ENCODE data around the gene TRIM29. TPM values are rescaled to one million over a fixed set of nuclear protein-coding genes. Genes with fewer than 3 reads are reported as not detected.

The TRIM29 gene
- polyA plus RNA-seq, 3 donors from 2014 or later = not detected

DNA sequence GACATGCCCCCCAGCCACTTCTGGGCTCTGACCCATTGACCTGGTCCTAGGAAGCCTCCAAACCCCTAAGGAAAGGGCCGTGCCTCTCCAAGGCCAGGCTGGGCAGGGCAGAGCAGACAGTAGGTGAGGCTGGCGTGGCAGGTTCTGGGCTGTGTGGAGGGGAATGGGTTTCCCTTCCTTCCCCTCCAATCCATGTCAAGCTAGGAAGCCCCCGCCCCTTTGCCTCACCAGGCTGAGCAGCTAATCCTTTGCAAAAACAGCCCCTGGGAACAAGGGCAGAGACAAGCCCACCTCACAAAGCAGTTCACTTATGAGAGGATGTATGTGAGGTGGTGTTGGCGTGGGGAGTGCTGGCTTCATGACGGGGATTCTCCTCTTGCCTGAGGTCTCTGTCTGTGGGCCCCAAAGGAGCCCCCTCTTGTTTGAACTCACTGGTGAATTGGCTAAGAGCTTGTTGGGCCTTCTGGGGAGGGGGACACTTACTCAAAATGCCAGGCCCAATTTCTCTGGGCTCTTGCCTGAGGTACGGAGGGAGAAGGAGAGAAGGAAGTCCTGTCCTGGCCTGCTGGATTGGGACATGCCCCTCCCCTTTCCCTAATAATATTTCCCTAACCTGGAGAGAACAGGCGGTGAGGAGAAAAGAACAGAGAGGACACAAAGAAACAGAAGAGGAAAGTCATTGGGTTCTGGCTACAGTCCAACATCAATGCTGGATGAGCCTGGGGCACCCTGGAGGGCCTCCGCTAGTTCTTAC lies 1.6 kb upstream of the TRIM29 start:
- no peak for DNase-seq
- no peak overlapping the region for H3K27ac Mint-ChIP-seq
- H3K27me3 Mint-ChIP-seq (ENCODE audit: low read depth in 3 of 3) = peaks cover 2 to 10% (median 7%) of the 10 kb centered on the region in 3 donors
- H3K4me3 Mint-ChIP-seq = no peak overlapping the region
- no peaks in the 10 kb centered on the region for H3K4me1 Mint-ChIP-seq
- no peaks in the 10 kb centered on the region for H3K9me3 Mint-ChIP-seq
- H3K36me3 Mint-ChIP-seq = no peaks in the 10 kb centered on the region

DNA sequence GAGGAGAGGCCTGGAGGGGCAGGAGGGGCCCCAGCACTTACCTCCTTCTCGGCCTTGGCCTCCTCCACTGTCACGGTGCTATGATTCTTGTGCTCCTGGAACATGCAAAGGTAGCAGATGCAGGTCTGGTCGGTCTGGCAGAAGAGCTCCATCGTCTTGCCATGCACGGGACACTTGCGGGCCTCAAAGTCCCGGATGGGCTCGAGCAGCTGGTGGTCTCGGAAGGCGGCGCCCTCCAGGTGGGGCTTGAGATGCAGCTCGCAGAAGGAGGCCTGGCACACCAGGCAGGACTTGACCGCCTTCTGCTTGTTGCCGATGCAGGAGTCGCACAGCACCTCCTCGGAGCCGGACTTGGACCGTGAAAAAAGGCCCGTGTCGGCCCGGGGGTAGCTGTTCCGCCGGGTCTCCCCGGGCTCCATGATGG lies 714 bp downstream of the TRIM29 start:
- no peak overlapping the region for H3K27ac Mint-ChIP-seq
- H3K36me3 Mint-ChIP-seq = no peaks in the 10 kb centered on the region
- no peak overlapping the region for H3K4me3 Mint-ChIP-seq
- H3K4me1 Mint-ChIP-seq = no peaks in the 10 kb centered on the region
- no peak for DNase-seq
- peaks cover 2 to 11% (median 11%) of the 10 kb centered on the region in 3 donors for H3K27me3 Mint-ChIP-seq (ENCODE audit: low read depth in 3 of 3)
- H3K9me3 Mint-ChIP-seq = no peaks in the 10 kb centered on the region

DNA sequence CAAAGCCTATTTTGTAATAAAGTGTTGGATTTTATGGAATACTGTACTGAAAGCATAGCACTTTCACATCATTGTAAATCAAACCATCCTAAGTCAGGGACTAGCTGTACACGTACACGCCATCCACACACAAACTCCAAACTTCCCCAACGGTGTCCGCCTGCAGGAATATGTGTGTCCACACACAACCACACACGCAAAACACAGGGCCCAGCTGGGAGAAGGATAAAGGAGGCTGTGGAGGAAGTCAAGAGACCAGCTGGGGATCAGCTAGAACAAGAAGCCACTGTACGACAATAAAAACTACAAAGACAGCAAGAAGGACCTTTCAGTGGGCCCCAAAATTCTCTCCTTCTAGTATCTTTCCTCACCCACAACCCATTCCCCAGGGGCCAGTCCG lies 1.6 kb downstream of the TRIM29 start:
- Mint-ChIP-seq H3K9me3 (no peaks in the 10 kb centered on the region), H3K4me1 (no peaks in the 10 kb centered on the region), H3K27ac (no peak overlapping the region), H3K36me3 (no peaks in the 10 kb centered on the region), H3K4me3 (no peak overlapping the region), H3K27me3 (ENCODE audit: low read depth in 3 of 3) (peaks cover 2 to 11% (median 11%) of the 10 kb centered on the region in 3 donors)
- no peak for DNase-seq

DNA sequence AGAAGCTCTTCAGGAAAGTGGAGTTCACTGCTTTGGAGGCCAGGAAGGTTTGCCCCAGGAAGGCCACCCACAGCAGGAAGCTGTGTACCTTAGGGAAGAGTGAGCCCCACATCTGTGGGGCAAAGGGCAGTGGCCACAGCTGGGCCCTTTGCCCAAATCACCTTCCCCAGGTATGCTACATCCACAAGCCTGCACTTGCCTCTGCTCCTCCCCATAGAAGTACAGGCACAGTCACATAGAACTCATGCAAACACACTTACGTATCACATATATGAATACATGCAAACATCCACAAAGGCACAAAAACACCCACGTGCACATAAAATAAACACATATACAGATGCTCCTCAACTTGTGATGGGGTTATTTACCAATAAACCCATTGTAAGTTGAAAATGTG lies 2.1 kb downstream of the TRIM29 start:
- Mint-ChIP-seq H3K27ac (no peak overlapping the region), H3K27me3 (ENCODE audit: low read depth in 3 of 3) (peaks cover 2 to 10% (median 7%) of the 10 kb centered on the region in 3 donors), H3K4me1 (no peaks in the 10 kb centered on the region), H3K4me3 (no peak overlapping the region), H3K36me3 (no peaks in the 10 kb centered on the region), H3K9me3 (no peaks in the 10 kb centered on the region)
- DNase-seq = no peak

- Mint-ChIP-seq H3K4me1 (no peaks in the 10 kb centered on the region), H3K9me3 (no peaks in the 10 kb centered on the region), H3K36me3 (no peaks in the 10 kb centered on the region), H3K27me3 (ENCODE audit: low read depth in 3 of 3) (peaks cover 2 to 7% (median 4%) of the 10 kb centered on the region in 3 donors), H3K27ac (no peak overlapping the region), H3K4me3 (no peak overlapping the region)
- DNase-seq = no peak
Measured at GRCh38 chr11:120134931-120135228, 3.0 kb downstream of the TRIM29 start.

- Mint-ChIP-seq H3K36me3 (no peaks in the 10 kb centered on the region), H3K27ac (no peak overlapping the region), H3K4me1 (no peaks in the 10 kb centered on the region), H3K4me3 (no peak overlapping the region), H3K9me3 (no peaks in the 10 kb centered on the region), H3K27me3 (ENCODE audit: low read depth in 3 of 3) (peaks cover 2 to 7% (median 4%) of the 10 kb centered on the region in 3 donors)
- no peak for DNase-seq
Measured at GRCh38 chr11:120134106-120134930, 3.6 kb downstream of the TRIM29 start.

GRCh38 chr11:120133216-120134105 lies 4.5 kb downstream of the TRIM29 start:
- Mint-ChIP-seq H3K4me3 (no peak overlapping the region), H3K27ac (no peak overlapping the region), H3K36me3 (no peaks in the 10 kb centered on the region), H3K9me3 (no peaks in the 10 kb centered on the region), H3K27me3 (ENCODE audit: low read depth in 3 of 3) (peaks cover 2 to 5% (median 4%) of the 10 kb centered on the region in 3 donors), H3K4me1 (no peaks in the 10 kb centered on the region)
- DNase-seq = no peak

GRCh38 chr11:120132645-120133185 lies 5.2 kb downstream of the TRIM29 start:
- Mint-ChIP-seq H3K4me1 (no peaks in the 10 kb centered on the region), H3K27ac (no peak overlapping the region), H3K27me3 (ENCODE audit: low read depth in 3 of 3) (peaks cover 2 to 5% (median 4%) of the 10 kb centered on the region in 3 donors), H3K4me3 (no peak overlapping the region), H3K9me3 (no peaks in the 10 kb centered on the region), H3K36me3 (no peaks in the 10 kb centered on the region)
- DNase-seq = no peak

DNA sequence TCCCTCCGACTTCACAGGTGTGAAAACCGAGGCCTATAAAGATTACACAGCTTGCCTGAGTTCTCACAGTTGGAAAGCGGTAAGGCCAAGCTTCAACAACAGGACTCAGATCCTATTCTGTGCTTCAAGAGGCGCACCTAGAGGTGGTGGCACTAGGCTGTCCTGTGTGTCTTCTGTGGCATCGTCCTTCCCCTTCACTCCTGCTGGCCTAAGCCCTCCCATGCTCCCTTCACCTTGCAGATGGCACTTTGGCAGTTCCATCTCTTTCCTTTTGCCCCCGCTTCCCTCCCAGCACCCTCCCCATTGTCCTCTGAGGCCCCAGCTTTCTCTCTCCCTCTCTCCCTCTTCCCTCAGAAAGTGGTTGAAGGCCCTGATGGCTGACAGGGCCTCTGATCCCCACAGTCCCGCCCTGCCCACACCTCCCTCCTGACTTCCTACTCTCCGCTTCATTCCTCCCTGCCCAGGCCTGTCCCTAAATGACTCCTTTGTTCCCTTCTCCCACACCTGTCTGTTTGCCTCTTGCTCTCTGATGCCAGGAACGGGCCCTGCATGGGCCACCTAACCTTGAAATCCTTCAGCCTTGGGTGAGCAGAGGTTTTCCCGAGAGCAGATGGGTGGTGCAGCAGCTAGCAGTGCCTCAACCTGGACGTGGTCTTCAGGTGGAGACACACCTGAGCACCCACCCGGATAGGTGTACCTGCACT lies 5.8 kb downstream of the TRIM29 start:
- Mint-ChIP-seq H3K27ac (no peak overlapping the region), H3K4me1 (no peaks in the 10 kb centered on the region), H3K4me3 (no peak overlapping the region), H3K27me3 (ENCODE audit: low read depth in 3 of 3) (peaks cover 2 to 5% (median 4%) of the 10 kb centered on the region in 3 donors), H3K36me3 (no peaks in the 10 kb centered on the region), H3K9me3 (no peaks in the 10 kb centered on the region)
- no peak for DNase-seq

DNA sequence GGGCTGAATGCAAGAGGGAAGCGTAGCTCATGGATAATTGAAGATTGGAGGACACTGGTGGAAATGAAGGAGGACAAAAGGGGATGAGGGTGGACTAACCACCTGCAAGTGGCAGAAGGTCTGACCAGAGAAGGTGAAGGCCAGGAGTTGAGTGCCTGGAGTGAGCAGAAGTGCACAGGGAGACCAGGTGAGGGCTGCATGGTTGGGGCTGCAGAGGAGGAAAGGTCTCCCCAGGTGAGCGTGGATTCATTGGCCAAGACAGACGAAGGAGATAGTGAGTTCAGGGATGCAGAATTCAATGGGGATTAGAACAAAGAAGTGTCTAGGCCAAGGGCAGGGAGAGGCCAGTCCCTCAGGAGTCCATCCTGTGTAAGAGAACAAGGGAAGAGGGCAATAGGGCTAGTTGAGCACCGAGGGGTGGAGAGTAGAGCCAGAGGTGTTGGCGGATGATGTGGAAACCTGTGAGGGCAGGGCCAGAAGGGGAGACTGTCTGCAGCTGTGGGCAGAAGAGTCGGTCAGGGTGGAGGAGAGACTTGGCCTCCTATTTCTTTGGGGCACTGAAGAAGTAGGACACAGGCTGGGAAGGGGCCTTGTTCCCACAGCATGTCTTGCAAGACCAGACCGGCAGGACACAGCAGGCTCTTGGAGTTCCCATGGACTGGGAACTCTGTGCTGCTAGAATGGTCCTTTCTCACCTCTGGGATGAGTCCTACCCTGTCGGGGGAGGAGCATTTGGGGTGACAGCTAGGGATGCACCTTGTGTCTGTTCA lies 6.7 kb downstream of the TRIM29 start:
- no peaks in the 10 kb centered on the region for H3K4me1 Mint-ChIP-seq
- no peaks in the 10 kb centered on the region for H3K9me3 Mint-ChIP-seq
- H3K36me3 Mint-ChIP-seq = no peaks in the 10 kb centered on the region
- H3K27me3 Mint-ChIP-seq (ENCODE audit: low read depth in 3 of 3) = peaks cover 0 to 5% (median 2%) of the 10 kb centered on the region in 3 donors
- no peak overlapping the region for H3K4me3 Mint-ChIP-seq
- DNase-seq = no peak
- H3K27ac Mint-ChIP-seq = no peak overlapping the region

DNA sequence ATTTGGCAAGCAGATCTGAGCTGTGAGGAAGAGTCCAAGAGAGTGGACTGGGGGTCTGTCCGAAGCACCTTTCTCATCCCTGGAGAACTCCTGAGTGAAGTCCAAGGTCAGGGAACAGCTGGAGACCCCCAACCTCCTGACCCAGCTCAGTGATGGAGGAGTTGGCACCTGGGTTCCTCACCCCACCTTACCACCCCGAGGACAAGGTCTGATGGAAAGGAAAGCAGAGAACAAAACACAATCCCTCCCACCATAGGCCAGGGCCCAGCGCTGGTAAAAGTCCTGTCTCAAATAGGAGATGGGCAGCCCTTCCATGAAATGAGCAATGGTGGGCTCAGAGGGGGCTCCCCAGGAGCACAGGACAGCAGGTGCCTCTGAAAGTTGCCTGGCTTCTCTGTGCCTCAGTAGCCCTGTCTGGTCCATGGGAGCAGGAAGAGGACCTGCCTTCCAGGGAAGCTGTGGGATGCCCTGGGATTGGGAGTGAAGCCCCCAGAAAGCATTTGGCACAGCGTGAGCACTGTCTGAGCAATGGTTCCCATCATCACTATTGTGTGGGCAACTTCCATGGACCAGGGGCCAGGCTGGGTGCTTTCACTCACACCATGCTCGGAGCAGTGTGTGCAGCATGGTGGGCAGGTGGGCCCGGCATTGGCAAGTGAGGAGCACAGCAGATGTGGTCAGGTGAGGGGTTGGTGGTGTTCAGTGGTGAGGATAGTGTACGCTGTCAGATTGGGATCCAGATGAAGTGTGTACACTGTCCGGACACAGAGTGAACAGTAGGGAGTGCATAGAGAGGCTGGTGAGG lies 7.5 kb downstream of the TRIM29 start:
- no peaks in the 10 kb centered on the region for H3K9me3 Mint-ChIP-seq
- no peak overlapping the region for H3K4me3 Mint-ChIP-seq
- H3K27ac Mint-ChIP-seq = no peak overlapping the region
- H3K4me1 Mint-ChIP-seq = no peaks in the 10 kb centered on the region
- no peaks in the 10 kb centered on the region for H3K36me3 Mint-ChIP-seq
- no peak for DNase-seq
- peaks cover 0 to 5% (median 2%) of the 10 kb centered on the region in 3 donors for H3K27me3 Mint-ChIP-seq (ENCODE audit: low read depth in 3 of 3)

DNA sequence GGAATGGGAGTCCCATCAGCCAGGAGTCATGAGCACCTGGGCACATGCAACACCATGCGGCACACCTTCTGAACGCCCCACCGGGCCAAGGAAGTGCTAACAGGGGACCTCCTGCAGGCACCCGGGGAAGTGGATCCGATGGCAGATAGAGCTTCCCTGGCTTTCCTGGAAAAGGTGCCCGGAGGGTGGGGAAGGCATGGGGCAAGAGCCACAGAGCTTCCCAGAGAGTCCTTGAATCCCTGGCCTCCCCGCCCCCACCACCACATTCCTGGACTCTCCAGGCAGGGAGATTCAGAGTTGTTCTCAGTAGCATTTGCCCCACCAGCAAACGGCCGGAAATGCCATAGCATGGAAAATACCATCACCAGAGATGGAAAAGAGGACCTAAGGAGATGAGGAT lies 8.3 kb downstream of the TRIM29 start:
- no peaks in the 10 kb centered on the region for H3K36me3 Mint-ChIP-seq
- DNase-seq = no peak
- no peak overlapping the region for H3K4me3 Mint-ChIP-seq
- no peaks in the 10 kb centered on the region for H3K4me1 Mint-ChIP-seq
- H3K27ac Mint-ChIP-seq = no peak overlapping the region
- H3K27me3 Mint-ChIP-seq (ENCODE audit: low read depth in 3 of 3) = peaks cover 0 to 5% (median 2%) of the 10 kb centered on the region in 3 donors
- H3K9me3 Mint-ChIP-seq = no peaks in the 10 kb centered on the region
